GM19467 (cell line): ENCODE data around the gene FAM177A1.
"Not testable (repeated sequence)": the region's sequence is repeated elsewhere in the genome, so short reads cannot be mapped to it uniquely, and the experiment has no call there.

ENCODE experiments used
- ATAC-seq: cut with Tn5 transposase; IDR thresholded peaks from one replicate; pipeline ENCODE4 v1.9.1; 2021; ENCODE audit warnings: mild to moderate bottlenecking, moderate library complexity; ENCODE audit not compliant: unreplicated experiment

FAM177A1 gene

GRCh38 chr14:35061113-35061791 is 15.2 kb downstream of the FAM177A1 start:
- ATAC-seq: not testable (repeated sequence)

- not testable (repeated sequence) for ATAC-seq
Observed at GRCh38 chr14:35065731-35066130, 19.7 kb downstream of the FAM177A1 start.

DNA sequence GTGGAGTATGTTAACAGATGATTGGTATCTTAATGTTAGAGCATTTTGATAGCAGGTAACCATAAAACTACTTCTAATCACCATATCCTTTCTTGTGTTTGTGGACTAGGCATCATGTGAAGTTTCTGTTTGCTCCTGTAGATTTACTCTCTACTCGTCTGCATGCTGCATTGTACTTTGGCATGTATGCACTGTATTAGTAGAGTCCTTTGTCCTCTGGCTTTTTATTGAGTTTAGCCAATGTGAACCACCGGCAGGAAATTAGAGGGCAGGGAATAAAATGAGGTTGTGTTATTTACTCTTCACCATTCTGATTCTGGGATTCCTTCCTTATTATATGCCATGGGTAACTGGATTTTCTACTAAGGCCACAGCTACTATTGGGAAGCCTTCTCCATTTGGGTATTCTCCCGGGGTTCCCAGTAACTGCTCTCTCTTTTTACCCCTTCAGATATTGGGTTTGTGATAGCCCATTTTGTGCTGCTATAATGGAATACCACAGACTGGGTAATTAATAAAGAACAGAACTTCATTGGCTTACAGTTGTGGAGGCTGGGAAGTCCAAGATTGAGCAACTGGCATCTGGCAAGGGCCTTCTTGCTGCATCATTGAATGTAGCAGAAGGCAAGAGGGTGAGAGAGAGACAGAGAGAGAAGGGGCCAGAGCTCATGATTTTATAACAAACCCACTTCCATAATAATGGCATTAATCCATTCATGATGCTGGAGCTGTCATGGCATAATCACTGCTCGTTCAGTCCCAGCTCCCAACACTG is 22.4 kb downstream of the FAM177A1 start:
- ATAC-seq: no peak

- no peak for ATAC-seq
Observed at GRCh38 chr14:35072226-35072625, 26.2 kb downstream of the FAM177A1 start.

DNA sequence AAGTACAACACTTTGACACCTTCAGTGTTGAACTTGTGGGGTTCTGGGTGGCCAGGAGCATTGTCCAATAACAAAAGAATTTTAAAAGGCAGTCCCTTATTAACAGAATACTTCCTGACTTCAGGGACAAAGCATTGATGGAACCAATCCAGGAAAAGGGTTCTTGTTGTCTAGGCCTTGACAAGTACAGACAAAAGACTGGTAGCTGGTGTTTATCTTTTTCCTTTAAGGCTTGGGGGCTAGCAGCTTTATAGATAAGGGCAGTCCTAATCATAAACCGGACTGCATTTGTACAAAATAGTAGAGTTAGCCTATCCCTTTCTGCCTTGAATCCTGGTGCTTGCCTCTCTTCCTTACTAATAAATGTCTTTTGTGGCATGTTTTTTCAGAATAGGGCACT is 27.4 kb downstream of the FAM177A1 start:
- ATAC-seq: no peak

GRCh38 chr14:35078082-35078481 is 32.0 kb downstream of the FAM177A1 start:
- ATAC-seq: no peak

DNA sequence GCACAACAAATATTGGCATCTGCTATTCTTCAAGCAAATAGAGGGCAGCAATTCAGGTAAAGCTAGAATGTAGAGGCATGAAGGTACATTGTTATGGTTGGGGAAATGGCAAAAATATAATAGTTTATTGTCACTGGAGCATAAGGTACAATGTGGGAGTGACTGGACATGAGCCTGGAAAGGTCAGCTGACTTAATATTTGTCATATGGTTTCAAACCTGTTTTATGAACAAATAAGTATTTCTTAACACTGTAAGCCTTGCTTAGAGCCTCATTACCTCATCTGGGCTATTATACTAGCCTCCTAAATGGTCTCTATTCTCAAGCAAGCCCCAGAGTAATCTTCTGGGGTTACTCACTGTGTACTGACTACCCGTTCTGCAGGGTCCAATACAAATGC is 33.7 kb downstream of the FAM177A1 start:
- ATAC-seq: no peak

DNA sequence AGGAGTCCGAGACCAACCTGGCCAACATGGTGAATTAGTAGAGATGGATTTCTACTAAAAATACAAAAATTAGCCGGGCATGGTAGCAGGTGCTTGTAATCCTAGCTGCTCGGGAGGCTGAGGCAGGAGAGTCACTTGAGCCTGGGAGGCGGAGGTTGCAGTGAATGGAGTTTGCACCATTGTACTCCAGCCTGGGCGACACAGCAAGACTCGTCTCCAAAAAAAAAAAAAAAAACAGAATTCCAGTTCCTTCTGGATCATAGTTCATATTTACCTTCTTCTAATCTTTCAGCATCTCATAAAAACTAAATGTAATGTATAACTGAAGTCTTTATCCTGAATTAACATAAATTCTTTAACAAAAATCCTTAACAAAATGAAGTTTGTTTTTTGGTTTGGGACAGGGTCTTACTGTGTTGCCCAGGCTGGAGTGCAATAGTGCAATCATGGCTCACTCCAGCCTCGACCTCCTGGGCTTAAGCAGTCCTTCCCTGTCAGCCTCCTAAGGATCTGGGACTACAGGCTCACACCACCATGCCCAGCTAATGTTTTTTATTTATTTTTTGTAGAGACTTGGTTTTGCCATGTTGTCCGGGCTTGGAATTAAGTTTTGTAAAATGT is 37.6 kb downstream of the FAM177A1 start:
- no peak for ATAC-seq

DNA sequence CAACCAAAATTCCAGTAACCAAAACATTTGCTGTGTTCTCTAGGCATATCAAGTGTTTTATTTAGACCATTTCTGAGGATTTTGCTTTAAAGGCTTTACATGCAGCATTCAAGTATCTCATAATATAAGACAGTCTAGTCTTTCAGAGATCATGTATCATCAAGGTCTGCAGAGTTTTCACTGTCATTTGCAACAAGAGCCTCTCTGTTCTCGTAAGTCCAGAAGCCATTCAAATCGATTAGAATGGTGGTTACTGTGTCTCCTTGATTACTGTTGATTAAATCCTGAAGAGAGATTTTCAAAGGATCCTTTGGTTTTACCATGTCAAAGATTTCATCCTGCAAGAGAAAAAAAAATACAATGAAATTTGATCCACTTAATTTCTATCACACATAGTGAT is 39.4 kb downstream of the FAM177A1 start:
- ATAC-seq: no peak

- no peak for ATAC-seq
Observed at GRCh38 chr14:35088514-35088913, 42.4 kb downstream of the FAM177A1 start.

DNA sequence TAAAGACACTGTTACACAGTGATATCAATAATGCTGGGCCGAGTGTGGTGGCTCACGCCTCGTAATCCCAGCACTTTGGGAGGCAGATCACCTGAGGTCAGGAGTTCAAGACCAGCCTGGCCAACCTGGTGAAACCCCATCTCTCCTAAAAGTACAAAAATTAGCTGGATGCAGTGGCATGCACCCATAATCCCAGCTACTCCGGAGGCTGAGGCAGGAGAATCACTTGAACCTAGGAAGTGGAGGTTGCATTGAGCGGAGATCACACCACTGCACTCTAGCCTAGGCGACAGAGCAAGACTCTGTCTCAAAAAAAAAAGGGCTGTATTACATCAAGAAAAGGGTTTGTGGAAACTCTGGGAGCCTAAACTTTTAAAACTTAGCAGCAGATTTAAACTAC is 48.6 kb downstream of the FAM177A1 start:
- ATAC-seq: not testable (repeated sequence)

DNA sequence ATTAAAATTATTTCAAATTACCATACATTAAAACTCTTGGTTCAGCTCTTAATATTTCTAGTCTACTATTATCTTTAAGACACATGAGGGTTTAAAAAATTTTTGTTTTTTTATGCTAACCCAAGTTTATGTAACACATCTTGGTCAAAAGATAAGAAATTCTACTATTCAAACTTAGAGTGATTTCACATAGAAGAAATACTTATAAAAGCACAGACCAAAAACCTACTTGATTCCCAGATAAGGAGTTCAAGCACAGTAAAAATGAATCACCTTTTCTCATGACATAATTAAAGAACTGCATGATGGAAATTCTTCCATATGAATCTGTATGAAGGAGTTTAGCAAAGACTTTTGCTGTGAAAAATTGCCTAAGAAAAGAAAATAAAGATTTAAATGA is 61.8 kb downstream of the FAM177A1 start:
- ATAC-seq: no peak

DNA sequence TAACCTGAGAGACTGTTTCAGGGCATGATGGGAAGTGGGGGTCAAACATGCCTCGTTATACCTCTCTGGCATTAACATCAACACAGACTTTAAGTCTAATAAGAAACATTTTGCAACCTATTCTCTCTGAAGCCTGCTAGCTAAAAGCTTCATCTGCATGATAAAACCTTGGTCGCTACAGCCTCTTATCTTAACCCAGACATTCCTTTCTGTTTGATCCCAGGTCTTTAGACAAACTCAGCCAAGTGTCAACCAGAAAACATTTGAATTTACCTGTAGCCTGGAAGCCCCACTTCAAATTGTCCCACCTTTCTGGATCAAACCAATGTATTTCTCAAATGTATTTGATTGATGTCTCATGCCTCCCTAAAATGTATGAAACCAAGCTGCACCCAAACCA is 66.6 kb downstream of the FAM177A1 start:
- no peak for ATAC-seq

DNA sequence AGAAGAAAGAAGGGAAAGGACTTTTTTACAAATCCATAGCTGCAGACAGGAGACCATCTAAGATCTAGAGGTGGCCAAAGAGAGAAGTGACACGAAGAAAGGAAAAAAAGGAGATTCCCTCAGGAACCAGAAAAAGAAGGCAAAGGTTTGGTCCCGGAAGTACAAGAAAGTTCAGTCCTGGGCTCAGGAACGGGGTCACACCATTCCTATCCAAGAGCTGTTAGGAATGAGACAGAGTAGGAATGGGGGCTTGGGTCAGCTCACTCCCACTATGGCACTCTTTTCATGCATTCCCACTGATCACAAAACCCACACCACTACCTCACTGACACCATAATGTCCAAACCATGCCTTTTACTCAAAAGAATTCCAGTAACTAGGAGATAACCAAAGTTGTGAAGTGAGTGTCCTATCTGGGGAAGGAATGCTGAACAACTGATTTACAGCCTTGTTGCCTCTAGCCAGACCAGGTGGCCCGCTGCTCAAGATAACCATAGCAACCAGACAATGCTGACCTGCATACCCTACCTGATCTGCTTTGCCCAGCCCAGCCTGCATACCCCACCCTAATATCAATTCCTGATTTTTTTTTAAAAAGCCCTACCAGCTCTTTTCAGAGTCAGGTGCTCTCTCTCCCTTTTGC is 67.4 kb downstream of the FAM177A1 start:
- ATAC-seq: no peak

DNA sequence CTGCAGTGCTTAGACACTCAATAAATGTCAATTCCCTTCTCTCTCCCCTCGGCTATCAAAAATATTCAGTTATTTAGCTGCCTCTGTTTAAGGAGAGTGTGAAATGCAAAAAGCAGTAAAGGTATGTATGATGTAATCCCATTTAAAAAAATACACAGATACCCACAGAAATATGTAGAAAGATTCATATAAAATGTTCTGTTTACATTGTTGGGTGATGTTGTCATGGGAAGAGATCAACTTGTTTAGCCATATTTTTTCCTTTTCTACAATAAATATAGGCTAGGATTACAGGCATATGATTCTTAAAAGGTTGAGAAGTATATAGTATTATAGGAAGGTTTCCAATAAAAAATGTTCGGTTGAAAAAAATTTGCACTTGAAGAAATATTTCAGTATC is 68.0 kb downstream of the FAM177A1 start:
- ATAC-seq: no peak

DNA sequence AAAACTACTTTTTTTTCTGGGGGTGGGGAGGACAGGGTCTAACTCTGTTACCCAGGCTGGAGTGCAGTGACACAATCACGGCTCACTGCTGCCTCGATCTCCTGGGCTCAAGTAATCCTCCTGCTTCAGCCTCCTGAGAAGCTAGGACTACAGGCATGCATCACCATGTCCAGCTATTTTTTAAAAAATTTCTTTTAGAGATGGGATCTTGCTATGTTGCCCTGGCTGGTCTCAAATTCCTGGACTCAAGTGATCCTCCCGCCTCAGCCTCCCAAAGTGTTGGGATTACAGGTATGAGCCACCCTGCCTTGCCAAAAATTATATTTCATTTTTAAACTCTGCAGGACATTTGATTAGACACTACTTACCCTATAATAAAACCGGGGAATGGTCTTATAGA is 70.2 kb downstream of the FAM177A1 start:
- no peak for ATAC-seq

- no peak for ATAC-seq
Observed at GRCh38 chr14:35117112-35117511, 71.0 kb downstream of the FAM177A1 start.

DNA sequence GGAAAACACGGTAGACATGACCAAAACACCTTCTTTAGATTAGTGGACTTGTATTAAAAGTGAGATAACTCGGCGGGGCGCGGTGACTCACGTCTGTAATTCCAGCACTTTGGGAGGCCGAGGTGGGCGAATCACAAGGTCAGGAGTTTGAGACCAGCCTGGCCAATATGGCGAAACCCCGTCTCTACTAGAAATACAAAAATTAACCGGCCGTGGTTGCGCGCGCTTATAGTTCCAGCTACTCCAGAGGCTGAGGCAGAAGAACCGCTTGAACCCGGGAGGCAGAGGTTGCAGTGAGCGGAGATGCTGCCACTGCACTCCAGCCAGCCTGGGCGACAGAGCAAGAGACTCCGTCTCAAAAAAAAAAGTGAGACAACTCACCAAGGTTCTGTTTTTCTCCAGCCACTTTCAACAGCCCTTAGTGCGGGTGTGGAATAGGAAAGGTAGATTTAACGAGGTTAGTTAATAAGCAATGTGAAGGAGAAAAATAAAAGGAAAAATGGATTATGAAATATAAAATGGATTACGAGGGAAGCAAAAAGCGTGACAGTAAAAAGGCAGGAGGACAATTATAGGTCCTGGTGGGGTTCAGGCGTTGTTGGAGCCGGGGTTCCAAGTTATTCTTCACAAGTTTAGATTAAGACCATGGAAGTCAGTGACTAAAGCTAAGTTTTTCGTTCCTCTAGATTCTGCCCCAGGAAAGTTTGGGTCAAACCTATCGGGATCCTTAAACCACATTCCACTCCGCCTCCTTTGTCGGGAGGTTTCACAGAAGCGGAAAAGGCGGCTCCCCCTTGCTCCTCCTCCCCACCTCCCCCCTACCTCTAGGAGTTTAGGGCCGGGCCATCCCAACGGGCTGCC is 75.2 kb downstream of the FAM177A1 start:
- peak; percentile 4 for ATAC-seq

DNA sequence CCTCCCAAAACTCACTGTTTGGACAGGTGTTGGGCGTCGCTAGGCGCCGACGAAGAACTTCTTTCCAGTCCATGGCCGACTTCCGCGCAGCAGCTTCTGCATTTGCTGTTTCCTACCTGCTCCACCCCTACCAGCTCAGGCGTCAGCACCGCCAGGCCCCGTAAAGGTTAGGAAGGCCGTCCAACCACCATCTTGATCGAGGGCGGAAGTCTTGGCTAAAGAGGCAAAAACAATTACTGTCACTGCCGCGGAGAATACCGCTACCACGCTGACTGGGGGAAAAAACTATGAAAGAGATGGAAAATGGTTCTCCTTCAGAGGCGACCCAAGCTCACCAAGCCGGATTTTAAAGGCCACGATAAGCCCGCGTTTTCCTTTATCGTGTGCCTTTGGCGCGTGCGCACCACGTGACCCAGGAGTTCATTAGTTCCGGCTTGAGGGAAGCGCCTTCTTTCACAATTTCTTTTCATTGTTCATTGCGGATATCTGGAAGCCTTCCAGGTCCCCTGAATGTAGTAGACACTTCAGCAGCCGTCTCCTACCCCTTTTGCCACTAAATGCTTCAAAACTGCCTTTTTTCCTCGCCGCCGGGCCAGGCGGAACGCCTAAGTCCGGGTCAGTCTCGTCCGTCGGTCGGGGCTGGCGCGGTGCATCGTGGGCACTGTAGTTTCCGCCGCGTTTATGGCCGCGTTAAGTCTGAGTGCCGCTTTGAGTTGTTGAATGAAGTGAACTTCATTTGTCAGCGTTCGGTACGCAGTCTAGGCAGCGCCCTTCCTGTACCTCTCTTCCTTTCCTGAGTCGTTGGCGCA is 76.0 kb downstream of the FAM177A1 start, which contains the start of the genes PPP2R3C and PRORP:
TSS of gene PPP2R3C (minus strand) at position 104 of the 809 bp plus-strand sequence. CDS start at position 73, 31 bp downstream.
TSS of gene PRORP (plus strand) at position 666 of the 809 bp plus-strand sequence. CDS start 694 bp downstream, outside the sequence.
- peak; percentile 76 for ATAC-seq
